Type B pancreatic cell (in vitro differentiated cells): ENCODE data around the gene PTH. TPM values are rescaled to one million over a fixed set of nuclear protein-coding genes. Genes with fewer than 3 reads are reported as not detected.
A peak's percentile ranks its signal among the peaks of the same experiment; 100 is the strongest.

Experiments
- DNase-seq: peaks from one replicate; pipeline ENCODE4 v3.0.0; 2021; ENCODE audit warnings: mixed read lengths; ENCODE audit not compliant: unreplicated experiment; ENCODE audit errors: extremely low spot score
- H3K27ac Mint-ChIP-seq: 2 replicates; pipeline ENCODE4 v1.8.0; 2021; ENCODE audit warnings: mild to moderate bottlenecking, mixed read lengths
- H3K27me3 Mint-ChIP-seq: 2 replicates; pipeline ENCODE4 v1.8.0; 2021; ENCODE audit warnings: mixed read lengths
- H3K36me3 Mint-ChIP-seq: 2 replicates; pipeline ENCODE4 v1.8.0; 2021; ENCODE audit warnings: mixed read lengths
- H3K4me1 Mint-ChIP-seq: one replicate; pipeline ENCODE4 v1.8.0; 2021; ENCODE audit warnings: mixed read lengths; ENCODE audit not compliant: unreplicated experiment
- H3K4me3 Mint-ChIP-seq: 2 replicates; pipeline ENCODE4 v1.8.0; 2021; ENCODE audit warnings: mild to moderate bottlenecking, mixed read lengths
- H3K9me3 Mint-ChIP-seq: 2 replicates; pipeline ENCODE4 v1.8.0; 2021; ENCODE audit warnings: mixed read lengths
- total RNA-seq: library from RNA; stranded (reverse); gene quantifications from 2 replicates; pipeline ENCODE4 v1.2.1, GENCODE V29; 2021; ENCODE audit warnings: low replicate concordance
- TF ChIP-seq, protein P1 (sequence below): fragments of 200-600 bp; sonication (generic); conservative IDR thresholded peaks from 2 replicates; pipeline ENCODE4 v1.5.0; 2021; ENCODE audit warnings: antibody characterized with exemption, mild to moderate bottlenecking

The PTH gene
- total RNA-seq, 1 donor from 2014 or later, result not detected

GRCh38 chr11:13462901-13463778 is 32.7 kb downstream of the PTH start, which contains the start of gene BTBD10:
Gene BTBD10, minus strand, starts transcription at chr11:13463222. Its CDS starts 18,098 bp downstream, at chr11:13445124.
- peaks cover 22% of the 10 kb centered on the region for H3K4me1 Mint-ChIP-seq
- peak within 1 kb of the TSS; percentile 97 for H3K27ac Mint-ChIP-seq
- H3K27me3 Mint-ChIP-seq, result no peaks in the 10 kb centered on the region
- peaks cover 9% of the 10 kb centered on the region for H3K36me3 Mint-ChIP-seq
- DNase-seq, result peak; percentile 90
- H3K4me3 Mint-ChIP-seq, result peak within 1 kb of the TSS; percentile 97
- H3K9me3 Mint-ChIP-seq, result no peaks in the 10 kb centered on the region
- TF ChIP-seq, protein P1, sequence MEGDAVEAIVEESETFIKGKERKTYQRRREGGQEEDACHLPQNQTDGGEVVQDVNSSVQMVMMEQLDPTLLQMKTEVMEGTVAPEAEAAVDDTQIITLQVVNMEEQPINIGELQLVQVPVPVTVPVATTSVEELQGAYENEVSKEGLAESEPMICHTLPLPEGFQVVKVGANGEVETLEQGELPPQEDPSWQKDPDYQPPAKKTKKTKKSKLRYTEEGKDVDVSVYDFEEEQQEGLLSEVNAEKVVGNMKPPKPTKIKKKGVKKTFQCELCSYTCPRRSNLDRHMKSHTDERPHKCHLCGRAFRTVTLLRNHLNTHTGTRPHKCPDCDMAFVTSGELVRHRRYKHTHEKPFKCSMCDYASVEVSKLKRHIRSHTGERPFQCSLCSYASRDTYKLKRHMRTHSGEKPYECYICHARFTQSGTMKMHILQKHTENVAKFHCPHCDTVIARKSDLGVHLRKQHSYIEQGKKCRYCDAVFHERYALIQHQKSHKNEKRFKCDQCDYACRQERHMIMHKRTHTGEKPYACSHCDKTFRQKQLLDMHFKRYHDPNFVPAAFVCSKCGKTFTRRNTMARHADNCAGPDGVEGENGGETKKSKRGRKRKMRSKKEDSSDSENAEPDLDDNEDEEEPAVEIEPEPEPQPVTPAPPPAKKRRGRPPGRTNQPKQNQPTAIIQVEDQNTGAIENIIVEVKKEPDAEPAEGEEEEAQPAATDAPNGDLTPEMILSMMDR, result no peak

DNA sequence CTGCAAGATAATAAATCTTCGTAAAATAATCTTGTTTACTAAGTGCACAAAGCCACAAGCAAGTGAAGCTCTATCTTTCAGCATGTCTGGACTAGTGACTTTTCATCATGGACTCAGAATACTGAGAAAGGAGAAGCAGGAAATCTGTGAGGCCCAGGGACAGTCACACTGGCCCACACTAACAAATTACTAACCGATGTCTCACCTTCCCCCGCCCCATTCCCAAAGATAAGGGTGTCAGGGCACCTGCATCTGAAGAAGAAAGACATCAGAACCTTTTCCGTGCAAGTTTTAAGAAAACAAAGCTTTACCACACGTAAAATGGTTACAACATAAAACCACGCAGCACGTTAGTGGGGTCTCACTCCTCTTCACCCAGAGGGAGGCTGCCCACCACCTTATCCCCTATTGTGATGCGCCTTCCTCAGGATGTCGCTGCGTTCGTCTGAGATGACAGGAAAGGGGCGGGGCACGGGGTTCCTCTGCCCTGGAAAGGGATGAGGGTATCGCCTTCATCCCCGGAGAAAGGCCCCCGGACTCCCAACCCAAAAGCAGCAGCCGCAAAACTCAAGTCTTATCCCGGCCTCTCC is 33.4 kb downstream of the PTH start:
- no peaks in the 10 kb centered on the region for H3K9me3 Mint-ChIP-seq
- DNase-seq, result no peak
- TF ChIP-seq, protein P1, result no peak
- H3K27ac Mint-ChIP-seq, result peak overlapping the region; percentile 97
- no peaks in the 10 kb centered on the region for H3K27me3 Mint-ChIP-seq
- peak overlapping the region; percentile 97 for H3K4me3 Mint-ChIP-seq
- H3K36me3 Mint-ChIP-seq, result peaks cover 9% of the 10 kb centered on the region
- H3K4me1 Mint-ChIP-seq, result peaks cover 22% of the 10 kb centered on the region

GRCh38 chr11:13461291-13461690 is 34.5 kb downstream of the PTH start:
- H3K27me3 Mint-ChIP-seq, result no peaks in the 10 kb centered on the region
- H3K27ac Mint-ChIP-seq, result peak overlapping the region; percentile 97
- TF ChIP-seq, protein P1, result no peak
- DNase-seq, result no peak
- peaks cover 9% of the 10 kb centered on the region for H3K36me3 Mint-ChIP-seq
- H3K4me1 Mint-ChIP-seq, result peaks cover 22% of the 10 kb centered on the region
- peak overlapping the region; percentile 97 for H3K4me3 Mint-ChIP-seq
- no peaks in the 10 kb centered on the region for H3K9me3 Mint-ChIP-seq

GRCh38 chr11:13450832-13451397 is 44.9 kb downstream of the PTH start:
- DNase-seq, result no peak
- Mint-ChIP-seq H3K4me3 (no peak overlapping the region), H3K27me3 (no peaks in the 10 kb centered on the region), H3K9me3 (no peaks in the 10 kb centered on the region), H3K36me3 (no peaks in the 10 kb centered on the region), H3K27ac (no peak overlapping the region), H3K4me1 (no peaks in the 10 kb centered on the region)
- TF ChIP-seq, protein P1, result no peak

DNA sequence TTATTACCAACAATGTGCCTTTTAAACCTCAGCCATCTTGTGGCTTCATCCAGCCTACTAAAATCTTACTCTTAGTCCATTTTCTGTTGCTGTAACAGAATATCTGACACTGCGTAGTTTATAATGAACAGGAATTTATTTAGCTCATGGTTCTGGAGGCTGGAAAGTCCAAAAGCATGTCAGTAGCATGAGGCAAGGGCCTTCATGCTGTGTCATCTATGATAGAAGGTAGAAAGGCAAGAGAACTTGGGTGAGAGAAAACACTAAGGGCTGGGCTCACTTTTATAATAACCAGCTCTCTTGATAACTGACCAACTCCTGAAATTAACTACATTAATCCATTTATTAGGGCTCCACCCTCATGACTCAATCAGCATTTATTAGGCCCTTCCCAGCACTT is 46.3 kb downstream of the PTH start:
- no peak for DNase-seq
- H3K36me3 Mint-ChIP-seq, result no peaks in the 10 kb centered on the region
- TF ChIP-seq, protein P1, result no peak
- H3K4me3 Mint-ChIP-seq, result no peak overlapping the region
- H3K27me3 Mint-ChIP-seq, result no peaks in the 10 kb centered on the region
- H3K9me3 Mint-ChIP-seq, result no peaks in the 10 kb centered on the region
- H3K27ac Mint-ChIP-seq, result no peak overlapping the region
- H3K4me1 Mint-ChIP-seq, result no peaks in the 10 kb centered on the region
